Activated CD4-positive, alpha-beta T cell treated with anti-CD3 and anti-CD28 coated beads, Interleukin-2, Interleukin-4, amounts not matched to agents 100 ng/mL and 50 ng/mL, durations not matched to agents 16 hours and 8 hours (primary cell): ENCODE measurements around the gene RAD23B.

Experiments
- DNase-seq: peaks from one replicate; pipeline ENCODE4 v3.0.0-alpha.2; 2020; ENCODE audit warnings: low spot score

Gene RAD23B

DNA sequence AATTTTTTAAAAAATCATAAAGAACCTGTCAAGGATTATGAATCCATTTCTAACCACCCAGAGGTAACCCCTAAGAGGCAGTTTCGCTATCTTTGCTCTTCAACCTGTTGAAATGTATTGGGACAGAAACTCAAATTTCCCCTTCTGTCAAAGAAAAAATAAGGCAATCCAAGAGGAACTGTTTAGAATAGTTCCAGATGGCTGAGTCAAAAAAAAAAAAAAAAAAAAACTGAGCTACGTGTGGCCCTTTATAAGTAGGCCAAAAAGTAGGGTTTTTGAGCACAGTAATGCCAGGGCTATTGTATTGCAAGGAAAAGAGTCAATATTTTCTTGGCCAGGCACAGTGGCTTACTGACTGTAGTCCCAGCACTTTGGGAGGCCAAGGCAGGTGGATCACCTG is 94.9 kb downstream of the RAD23B start:
- no peak for DNase-seq
